ENCODE data around the gene FAM124A.

Gene FAM124A, protein sequence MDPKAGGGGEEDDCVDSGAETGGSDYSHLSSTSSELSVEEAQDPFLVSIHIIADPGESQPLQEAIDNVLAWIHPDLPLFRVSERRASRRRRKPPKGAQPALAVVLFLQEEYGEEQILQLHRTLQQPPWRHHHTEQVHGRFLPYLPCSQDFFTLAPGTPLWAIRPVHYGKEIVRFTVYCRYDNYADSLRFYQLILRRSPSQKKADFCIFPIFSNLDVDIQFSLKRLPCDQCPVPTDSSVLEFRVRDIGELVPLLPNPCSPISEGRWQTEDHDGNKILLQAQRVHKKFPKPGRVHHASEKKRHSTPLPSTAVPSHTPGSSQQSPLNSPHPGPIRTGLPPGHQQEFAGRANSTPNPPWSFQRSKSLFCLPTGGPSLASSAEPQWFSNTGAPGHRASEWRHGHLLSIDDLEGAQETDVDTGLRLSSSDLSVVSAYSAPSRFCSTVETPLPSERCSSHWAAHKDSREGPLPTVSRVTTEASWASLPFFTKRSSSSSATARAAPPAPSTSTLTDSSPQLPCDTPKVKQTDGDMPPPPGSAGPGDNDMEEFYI
- total RNA-seq = 0 reads per million in 3 donors

DNA sequence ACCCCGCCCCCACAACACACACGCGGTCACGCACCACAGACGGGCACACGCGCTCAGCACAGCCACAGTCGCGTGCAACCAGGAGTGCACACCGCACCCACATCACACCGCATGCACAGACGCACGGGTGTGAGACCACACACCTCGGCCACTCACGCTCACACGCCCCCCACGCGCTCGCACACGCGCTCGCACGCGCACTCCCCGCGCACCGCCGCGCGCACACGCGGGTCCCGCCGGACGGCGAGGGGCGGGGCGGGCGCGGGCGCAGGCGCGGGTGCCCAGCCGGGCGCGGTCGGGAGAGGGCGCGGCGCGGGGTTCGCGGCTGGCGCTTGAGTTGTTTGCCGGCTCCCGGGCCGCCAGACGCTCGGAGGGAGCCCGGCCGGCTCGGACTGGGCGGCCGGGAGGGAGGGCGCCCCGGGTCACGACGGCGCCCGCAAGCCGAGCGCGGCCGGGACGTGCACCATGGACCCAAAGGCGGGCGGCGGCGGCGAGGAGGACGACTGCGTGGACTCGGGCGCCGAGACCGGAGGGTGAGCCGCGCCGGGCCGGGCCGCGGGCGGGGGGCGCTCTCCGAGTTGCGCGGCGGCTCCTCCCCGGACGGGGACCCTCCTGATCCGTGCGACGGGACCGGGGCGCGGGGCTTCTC is at the start of gene FAM124A:
Gene FAM124A, plus strand, starts transcription at position 362 of the 649 bp plus-strand sequence. Its CDS starts 104 bp downstream, at position 466.
- no peak within 1 kb of the TSS for H3K27ac ChIP-seq (ENCODE audit: insufficient read depth, low read length, poor library complexity, severe bottlenecking)
- H3K27me3 ChIP-seq (replicated peaks; ENCODE audit: control insufficient read depth, insufficient read depth, low read length, poor library complexity, severe bottlenecking) = peaks cover 13% of the 10 kb centered on the region
- peaks cover 9% of the 10 kb centered on the region for H3K4me1 ChIP-seq (ENCODE audit: control insufficient read depth, insufficient read depth, low read length, poor library complexity, severe bottlenecking)
- DNase-seq = no peak
- peak within 1 kb of the TSS; percentile 59 for H3K4me3 ChIP-seq (ENCODE audit: insufficient read depth, low read depth, low read length, poor library complexity, severe bottlenecking)
- H3K9me3 ChIP-seq (ENCODE audit: control insufficient read depth, low read length) = no peaks in the 10 kb centered on the region
- H3K36me3 ChIP-seq (ENCODE audit: control insufficient read depth, insufficient read depth, low read length) = no peaks in the 10 kb centered on the region

DNA sequence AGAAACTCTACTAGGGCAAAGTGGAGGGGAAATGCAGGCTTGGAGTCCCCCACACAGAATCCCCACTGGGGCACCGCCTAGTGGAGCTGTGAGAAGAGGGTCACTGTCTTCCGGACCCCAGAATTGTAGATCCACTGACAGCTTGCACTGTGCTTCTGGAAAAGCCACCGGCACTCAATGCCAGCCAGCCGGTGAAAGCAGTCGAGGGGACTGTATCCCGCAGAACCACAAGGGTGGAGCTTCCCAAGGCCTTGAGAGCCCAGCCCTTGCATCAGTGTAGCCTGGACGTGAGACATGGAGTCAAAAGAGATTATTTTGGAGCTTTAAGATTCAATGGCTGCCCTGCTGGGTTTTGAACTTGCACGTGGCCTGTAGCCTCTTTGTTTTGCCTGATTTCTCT is 47.2 kb upstream of the FAM124A start:
- Histone ChIP-seq H3K9me3 (ENCODE audit: control insufficient read depth, low read length) (no peaks in the 10 kb centered on the region), H3K36me3 (ENCODE audit: control insufficient read depth, insufficient read depth, low read length) (no peaks in the 10 kb centered on the region), H3K27me3 (replicated peaks; ENCODE audit: control insufficient read depth, insufficient read depth, low read length, poor library complexity, severe bottlenecking) (no peaks in the 10 kb centered on the region), H3K4me3 (ENCODE audit: insufficient read depth, low read depth, low read length, poor library complexity, severe bottlenecking) (no peak overlapping the region), H3K4me1 (ENCODE audit: control insufficient read depth, insufficient read depth, low read length, poor library complexity, severe bottlenecking) (no peaks in the 10 kb centered on the region), H3K27ac (ENCODE audit: insufficient read depth, low read length, poor library complexity, severe bottlenecking) (no peak overlapping the region)
- DNase-seq = no peak

DNA sequence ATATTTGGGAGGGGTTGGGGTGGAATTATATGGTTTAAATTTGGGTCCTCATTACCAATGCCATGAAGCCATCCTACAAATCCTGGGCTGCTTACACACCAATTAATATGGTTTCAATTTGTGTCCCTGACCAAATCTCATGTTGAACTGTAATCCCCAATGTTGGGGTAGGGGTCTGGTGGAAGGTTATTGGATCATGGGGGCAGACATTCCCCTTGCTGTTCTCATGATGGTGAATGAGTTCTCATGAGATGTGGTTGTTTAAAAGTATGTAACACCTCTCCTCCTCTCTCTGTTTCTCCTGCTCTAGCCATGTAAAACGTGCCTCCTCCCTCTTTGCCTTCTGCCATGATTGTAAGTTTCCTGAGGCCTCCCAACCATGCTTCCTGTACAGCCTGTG is 46.6 kb upstream of the FAM124A start:
- DNase-seq = no peak
- no peak overlapping the region for H3K27ac ChIP-seq (ENCODE audit: insufficient read depth, low read length, poor library complexity, severe bottlenecking)
- no peaks in the 10 kb centered on the region for H3K4me1 ChIP-seq (ENCODE audit: control insufficient read depth, insufficient read depth, low read length, poor library complexity, severe bottlenecking)
- no peaks in the 10 kb centered on the region for H3K36me3 ChIP-seq (ENCODE audit: control insufficient read depth, insufficient read depth, low read length)
- H3K27me3 ChIP-seq (replicated peaks; ENCODE audit: control insufficient read depth, insufficient read depth, low read length, poor library complexity, severe bottlenecking) = no peaks in the 10 kb centered on the region
- H3K9me3 ChIP-seq (ENCODE audit: control insufficient read depth, low read length) = no peaks in the 10 kb centered on the region
- no peak overlapping the region for H3K4me3 ChIP-seq (ENCODE audit: insufficient read depth, low read depth, low read length, poor library complexity, severe bottlenecking)

DNA sequence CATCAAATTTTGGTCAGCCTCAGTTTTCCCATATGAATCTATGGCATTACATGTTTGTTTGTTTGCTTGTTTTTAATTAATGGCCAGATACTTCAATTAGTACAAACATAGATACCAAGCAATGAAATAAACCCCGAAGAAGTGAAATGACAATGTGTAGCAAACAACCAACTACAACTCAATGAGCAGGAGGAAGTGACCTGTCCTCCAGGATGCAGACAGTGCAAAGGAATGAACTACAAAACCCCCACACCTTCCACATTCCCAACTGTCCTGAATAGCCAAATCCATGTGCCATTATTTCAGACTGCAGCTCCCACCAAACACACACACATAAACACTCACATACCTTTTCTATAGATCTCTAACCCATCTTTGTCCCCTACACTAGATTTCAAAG is 45.0 kb upstream of the FAM124A start:
- Histone ChIP-seq H3K9me3 (ENCODE audit: control insufficient read depth, low read length) (no peaks in the 10 kb centered on the region), H3K27ac (ENCODE audit: insufficient read depth, low read length, poor library complexity, severe bottlenecking) (no peak overlapping the region), H3K27me3 (replicated peaks; ENCODE audit: control insufficient read depth, insufficient read depth, low read length, poor library complexity, severe bottlenecking) (no peaks in the 10 kb centered on the region), H3K36me3 (ENCODE audit: control insufficient read depth, insufficient read depth, low read length) (no peaks in the 10 kb centered on the region), H3K4me1 (ENCODE audit: control insufficient read depth, insufficient read depth, low read length, poor library complexity, severe bottlenecking) (no peaks in the 10 kb centered on the region), H3K4me3 (ENCODE audit: insufficient read depth, low read depth, low read length, poor library complexity, severe bottlenecking) (no peak overlapping the region)
- no peak for DNase-seq

DNA sequence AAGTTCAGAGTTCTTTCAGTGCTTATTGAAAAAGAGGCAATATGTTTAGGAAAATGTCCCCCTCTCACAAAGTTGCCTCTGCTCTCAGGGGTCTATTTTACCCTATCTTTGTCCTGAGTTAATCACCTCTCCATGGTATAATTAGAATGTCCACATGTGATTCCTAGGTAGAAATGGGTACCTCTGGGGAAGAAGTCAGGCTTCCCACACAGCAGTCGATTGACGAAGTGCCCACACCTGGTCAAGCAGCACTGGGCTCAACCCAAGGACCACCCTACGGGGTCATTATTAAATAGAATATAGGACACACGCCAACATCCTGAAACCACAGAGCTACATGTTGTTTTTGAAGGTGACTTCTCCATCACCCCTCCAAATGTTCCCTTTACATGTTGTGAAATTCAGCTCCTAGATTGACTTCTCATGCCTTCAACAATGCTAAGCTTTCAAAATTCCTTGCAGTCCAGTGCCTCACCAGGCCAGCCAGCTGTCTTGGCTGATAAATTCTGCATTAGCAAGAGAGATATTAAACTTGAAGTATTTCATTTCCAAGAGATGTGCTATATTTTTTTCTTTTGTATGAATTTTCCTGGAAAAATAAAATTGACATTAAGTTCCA is 43.6 kb upstream of the FAM124A start:
- no peak for DNase-seq
- Histone ChIP-seq H3K9me3 (ENCODE audit: control insufficient read depth, low read length) (no peaks in the 10 kb centered on the region), H3K27me3 (replicated peaks; ENCODE audit: control insufficient read depth, insufficient read depth, low read length, poor library complexity, severe bottlenecking) (no peaks in the 10 kb centered on the region), H3K4me3 (ENCODE audit: insufficient read depth, low read depth, low read length, poor library complexity, severe bottlenecking) (no peak overlapping the region), H3K27ac (ENCODE audit: insufficient read depth, low read length, poor library complexity, severe bottlenecking) (no peak overlapping the region), H3K36me3 (ENCODE audit: control insufficient read depth, insufficient read depth, low read length) (no peaks in the 10 kb centered on the region), H3K4me1 (ENCODE audit: control insufficient read depth, insufficient read depth, low read length, poor library complexity, severe bottlenecking) (no peaks in the 10 kb centered on the region)

DNA sequence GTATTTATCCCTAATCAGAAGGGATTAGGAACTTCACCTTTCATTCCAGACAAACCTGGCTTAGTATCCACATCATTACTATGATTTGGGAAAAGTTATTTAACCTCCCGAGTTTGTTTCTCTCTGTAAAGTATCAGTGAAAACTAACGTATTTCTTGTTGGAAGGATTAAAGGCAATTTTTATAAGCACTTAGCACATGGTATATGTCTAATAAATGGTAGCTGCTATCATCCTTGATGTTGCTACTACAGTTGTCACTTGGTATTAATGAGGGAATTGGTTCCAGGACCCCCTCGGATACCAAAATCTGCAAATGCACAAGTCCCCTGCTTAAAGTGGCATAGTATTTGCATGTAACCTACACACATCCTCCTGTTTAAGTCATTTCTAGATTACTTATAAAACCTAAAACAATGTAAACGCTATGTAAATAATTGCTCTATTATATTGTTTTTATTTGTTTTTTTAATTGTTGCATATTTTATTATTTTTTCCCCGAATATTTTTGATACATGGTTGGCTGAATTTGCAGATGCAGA is 42.7 kb upstream of the FAM124A start:
- H3K4me3 ChIP-seq (ENCODE audit: insufficient read depth, low read depth, low read length, poor library complexity, severe bottlenecking) = no peak overlapping the region
- no peak for DNase-seq
- H3K4me1 ChIP-seq (ENCODE audit: control insufficient read depth, insufficient read depth, low read length, poor library complexity, severe bottlenecking) = no peaks in the 10 kb centered on the region
- H3K9me3 ChIP-seq (ENCODE audit: control insufficient read depth, low read length) = no peaks in the 10 kb centered on the region
- no peaks in the 10 kb centered on the region for H3K36me3 ChIP-seq (ENCODE audit: control insufficient read depth, insufficient read depth, low read length)
- no peak overlapping the region for H3K27ac ChIP-seq (ENCODE audit: insufficient read depth, low read length, poor library complexity, severe bottlenecking)
- no peaks in the 10 kb centered on the region for H3K27me3 ChIP-seq (replicated peaks; ENCODE audit: control insufficient read depth, insufficient read depth, low read length, poor library complexity, severe bottlenecking)

DNA sequence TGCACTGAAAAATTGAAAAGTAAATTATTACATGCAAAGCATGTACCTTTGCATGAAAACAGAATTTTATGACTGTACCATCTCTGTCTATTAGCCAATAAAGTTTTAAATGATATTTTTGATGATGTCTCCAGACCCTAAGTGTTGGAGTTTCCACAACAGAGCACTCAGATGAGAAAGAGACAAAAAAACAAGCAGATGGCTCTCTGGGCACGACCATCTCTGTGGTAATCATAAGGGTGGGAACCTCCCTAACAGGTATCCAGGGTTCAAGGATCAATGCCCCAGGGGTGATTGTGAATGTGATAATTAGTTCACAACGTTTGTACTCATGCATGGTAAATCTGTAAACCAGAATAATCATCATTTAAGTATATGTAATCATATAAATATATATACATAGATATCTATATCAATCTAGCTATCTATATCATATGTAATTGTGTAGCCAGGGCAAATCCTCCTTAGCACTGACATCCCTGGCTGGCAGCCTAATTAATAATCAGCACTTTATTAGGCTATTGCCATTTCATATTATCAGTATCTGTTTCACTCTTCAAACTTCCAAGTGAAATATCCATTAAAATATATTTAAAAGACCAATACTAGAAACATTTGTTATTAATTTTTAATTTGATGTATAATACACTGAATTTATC is 41.2 kb upstream of the FAM124A start:
- H3K36me3 ChIP-seq (ENCODE audit: control insufficient read depth, insufficient read depth, low read length) = no peaks in the 10 kb centered on the region
- no peak for DNase-seq
- peaks cover 6% of the 10 kb centered on the region for H3K27me3 ChIP-seq (replicated peaks; ENCODE audit: control insufficient read depth, insufficient read depth, low read length, poor library complexity, severe bottlenecking)
- no peaks in the 10 kb centered on the region for H3K9me3 ChIP-seq (ENCODE audit: control insufficient read depth, low read length)
- H3K27ac ChIP-seq (ENCODE audit: insufficient read depth, low read length, poor library complexity, severe bottlenecking) = no peak overlapping the region
- H3K4me3 ChIP-seq (ENCODE audit: insufficient read depth, low read depth, low read length, poor library complexity, severe bottlenecking) = no peak overlapping the region
- H3K4me1 ChIP-seq (ENCODE audit: control insufficient read depth, insufficient read depth, low read length, poor library complexity, severe bottlenecking) = no peaks in the 10 kb centered on the region

DNA sequence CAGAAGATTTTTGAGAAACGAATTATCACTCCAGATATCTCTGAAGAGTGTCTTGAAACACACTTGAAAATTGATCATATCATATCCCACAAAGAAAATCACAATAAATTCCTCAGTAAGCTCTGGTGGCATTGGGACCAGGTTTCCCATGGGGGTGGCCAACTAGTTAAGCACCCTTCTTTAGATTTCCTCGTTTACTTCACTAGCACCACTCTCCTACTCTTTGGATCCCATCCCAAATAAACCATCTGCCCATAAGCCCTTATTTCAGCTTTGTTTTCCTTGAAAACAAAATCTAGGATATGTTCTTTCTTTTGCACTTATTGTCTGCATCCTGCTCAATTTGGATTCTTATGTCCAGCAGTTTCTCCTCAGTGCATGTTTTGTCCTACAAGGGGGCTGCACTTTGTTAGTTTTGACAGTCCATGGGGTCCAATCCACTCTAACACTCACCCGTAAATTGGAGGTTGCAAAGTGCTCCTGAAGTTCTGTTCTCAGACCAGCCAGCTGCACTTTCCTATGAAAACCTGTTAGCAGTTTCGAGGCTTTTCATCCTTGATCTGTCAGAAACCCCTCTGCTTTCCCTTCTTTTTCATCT is 40.3 kb upstream of the FAM124A start:
- Histone ChIP-seq H3K36me3 (ENCODE audit: control insufficient read depth, insufficient read depth, low read length) (no peaks in the 10 kb centered on the region), H3K27me3 (replicated peaks; ENCODE audit: control insufficient read depth, insufficient read depth, low read length, poor library complexity, severe bottlenecking) (peaks cover 6% of the 10 kb centered on the region), H3K9me3 (ENCODE audit: control insufficient read depth, low read length) (no peaks in the 10 kb centered on the region), H3K4me1 (ENCODE audit: control insufficient read depth, insufficient read depth, low read length, poor library complexity, severe bottlenecking) (no peaks in the 10 kb centered on the region), H3K27ac (ENCODE audit: insufficient read depth, low read length, poor library complexity, severe bottlenecking) (no peak overlapping the region), H3K4me3 (ENCODE audit: insufficient read depth, low read depth, low read length, poor library complexity, severe bottlenecking) (no peak overlapping the region)
- DNase-seq = no peak

DNA sequence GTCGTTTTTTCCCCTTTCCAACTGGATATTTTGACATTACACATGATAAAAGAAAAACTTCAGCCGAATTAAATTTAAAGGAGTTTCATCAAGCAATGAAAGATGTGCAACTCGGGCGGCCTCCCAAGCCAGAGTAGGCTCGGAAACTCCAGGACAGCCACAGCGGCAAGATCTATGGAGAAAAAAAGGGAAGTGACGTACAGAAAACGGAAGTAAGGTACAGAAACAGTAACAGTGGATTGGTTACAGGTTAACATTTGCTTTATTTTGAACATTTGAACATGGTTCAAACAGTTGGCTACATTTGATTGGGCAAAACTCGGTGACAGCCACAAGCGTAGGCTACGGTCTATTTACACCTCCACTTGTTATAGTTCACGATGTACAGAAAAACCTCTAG is 30.5 kb upstream of the FAM124A start:
- no peak overlapping the region for H3K27ac ChIP-seq (ENCODE audit: insufficient read depth, low read length, poor library complexity, severe bottlenecking)
- H3K4me3 ChIP-seq (ENCODE audit: insufficient read depth, low read depth, low read length, poor library complexity, severe bottlenecking) = no peak overlapping the region
- H3K27me3 ChIP-seq (replicated peaks; ENCODE audit: control insufficient read depth, insufficient read depth, low read length, poor library complexity, severe bottlenecking) = no peaks in the 10 kb centered on the region
- DNase-seq = no peak
- H3K4me1 ChIP-seq (ENCODE audit: control insufficient read depth, insufficient read depth, low read length, poor library complexity, severe bottlenecking) = no peaks in the 10 kb centered on the region
- no peaks in the 10 kb centered on the region for H3K9me3 ChIP-seq (ENCODE audit: control insufficient read depth, low read length)
- no peaks in the 10 kb centered on the region for H3K36me3 ChIP-seq (ENCODE audit: control insufficient read depth, insufficient read depth, low read length)

Measured in effector memory CD4-positive, alpha-beta T cell (primary cell).